CD14-positive monocyte (primary cell): ENCODE data around the gene RFK. TPM values are rescaled to one million over a fixed set of nuclear protein-coding genes. Genes with fewer than 3 reads are reported as not detected.

Source experiments
- DNase-seq, 3 donors: peaks; one replicate each; pipeline ENCODE4 v3.0.0-alpha.2; 2011 to 2022
- H2AFZ ChIP-seq: 2 replicates; pipeline ENCODE4 v1.6.0; 2012; ENCODE audit warnings: mild to moderate bottlenecking, low read depth, low read length, inconsistent platforms; ENCODE audit not compliant: insufficient read depth, poor library complexity, severe bottlenecking
- H3K27ac ChIP-seq, 2 donors: 1 replicate in 1 of 2; 2 replicates in 1 of 2; pipeline ENCODE4 v1.5.1; 2012 to 2013; ENCODE audit warnings: low read length in 2 of 2, control low read depth in 1 of 2, inconsistent platforms in 1 of 2, low read depth in 1 of 2, mild to moderate bottlenecking in 1 of 2
- H3K27me3 ChIP-seq, 2 donors: one replicate each; pipeline versions ENCODE4 v1.6.0 to v1.6.1; 2011 to 2013; ENCODE audit warnings: low read length in 2 of 2; ENCODE audit not compliant: control insufficient read depth in 2 of 2, insufficient read depth in 2 of 2
- H3K36me3 ChIP-seq, 2 donors: replicated peaks in 1 of 2; 1 replicate in 1 of 2; 2 replicates in 1 of 2; pipeline versions ENCODE4 v1.5.1 to v1.6.1; 2012 to 2013; ENCODE audit warnings: low read length in 2 of 2, control low read depth in 1 of 2, inconsistent platforms in 1 of 2, mild to moderate bottlenecking in 1 of 2; ENCODE audit not compliant: insufficient read depth in 2 of 2, control insufficient read depth in 1 of 2
- H3K4me1 ChIP-seq, 2 donors: 1 replicate in 1 of 2; 2 replicates in 1 of 2; pipeline versions ENCODE4 v1.5.1 to v1.6.1; 2012 to 2013; ENCODE audit warnings: low read length in 2 of 2, control low read depth in 1 of 2, inconsistent platforms in 1 of 2, mild to moderate bottlenecking in 1 of 2, moderate library complexity in 1 of 2; ENCODE audit not compliant: insufficient read depth in 2 of 2, control insufficient read depth in 1 of 2
- H3K4me2 ChIP-seq: replicated peaks from 2 replicates; pipeline ENCODE3; 2012; ENCODE audit warnings: low read length, moderate library complexity, mild to moderate bottlenecking; ENCODE audit not compliant: poor library complexity, severe bottlenecking; ENCODE audit errors: extremely low read depth
- H3K4me3 ChIP-seq, 3 experiments: fragments of 200-600 bp in 1 of 3; sonication (generic) in 1 of 3; replicated peaks in 1 of 3; 1 replicate in 2 of 3; 2 replicates in 1 of 3; pipeline ENCODE4 v1.5.1; 2011 to 2013; ENCODE audit warnings: low read length in 3 of 3, mild to moderate bottlenecking in 3 of 3, control low read depth in 2 of 3, low read depth in 2 of 3, inconsistent platforms in 1 of 3, moderate library complexity in 1 of 3
- H3K79me2 ChIP-seq: 2 replicates; pipeline ENCODE4 v1.6.0; 2012; ENCODE audit warnings: mild to moderate bottlenecking, control low read depth, inconsistent platforms, low read length, moderate library complexity; ENCODE audit not compliant: insufficient read depth
- H3K9ac ChIP-seq: 2 replicates; pipeline ENCODE4 v1.6.0; 2017; ENCODE audit warnings: low read length, mild to moderate bottlenecking; ENCODE audit not compliant: insufficient read depth, poor library complexity, severe bottlenecking
- H3K9me3 ChIP-seq, 2 donors: replicated peaks in 1 of 2; 1 replicate in 1 of 2; 2 replicates in 1 of 2; pipeline versions ENCODE4 v1.5.1 to v1.6.1; 2012 to 2013; ENCODE audit warnings: low read length in 2 of 2, control low read depth in 1 of 2; ENCODE audit not compliant: control insufficient read depth in 1 of 2, insufficient read depth in 1 of 2
- H4K20me1 ChIP-seq: 2 replicates; pipeline ENCODE4 v1.6.0; 2012; ENCODE audit warnings: mild to moderate bottlenecking, low read length, control low read depth, moderate library complexity; ENCODE audit not compliant: insufficient read depth
- H3K27ac Mint-ChIP-seq, 7 donors: one replicate each; pipeline ENCODE4 v1.8.0; 2020; ENCODE audit warnings: mild to moderate bottlenecking in 7 of 7, mixed read lengths in 7 of 7, moderate library complexity in 6 of 7, inconsistent platforms in 2 of 7
- H3K27me3 Mint-ChIP-seq, 3 donors: one replicate each; pipeline ENCODE4 v1.8.0; 2021 to 2022; ENCODE audit warnings: low read depth in 3 of 3, mild to moderate bottlenecking in 3 of 3, mixed read lengths in 3 of 3, moderate library complexity in 3 of 3, inconsistent platforms in 1 of 3
- H3K36me3 Mint-ChIP-seq, 2 donors: one replicate each; pipeline ENCODE4 v1.8.0; 2020; ENCODE audit warnings: mixed read lengths in 2 of 2, inconsistent platforms in 1 of 2, mild to moderate bottlenecking in 1 of 2
- H3K4me1 Mint-ChIP-seq: one replicate; pipeline ENCODE4 v1.8.0; 2020; ENCODE audit warnings: mild to moderate bottlenecking, mixed read lengths
- H3K4me3 Mint-ChIP-seq, 2 donors: one replicate each; pipeline ENCODE4 v1.8.0; 2020; ENCODE audit warnings: mild to moderate bottlenecking in 2 of 2, mixed read lengths in 2 of 2, moderate library complexity in 1 of 2
- H3K9me3 Mint-ChIP-seq, 7 donors: one replicate each; pipeline ENCODE4 v1.8.0; 2020 to 2022; ENCODE audit warnings: mixed read lengths in 7 of 7, mild to moderate bottlenecking in 6 of 7, moderate library complexity in 6 of 7, inconsistent platforms in 2 of 7
- WGBS: methylation state at CpG from one replicate; pipeline ENCODE4 v1.1.5; 2013; ENCODE audit warnings: missing lambda C conversion rate; ENCODE audit not compliant: insufficient coverage; 5-methylcytosine and 5-hydroxymethylcytosine counted together
- intact Hi-C, 2 donors: fragments of 100-400 bp; cut with micrococcal nuclease; formaldehyde crosslinking; loops; one replicate each; pipeline versions ENCODE4 v1.15.0 to v1.15.1; 2023
- polyA plus RNA-seq, 3 donors: library from polyadenylated mRNA; depleted of rRNA in 1 of 3; unstranded in 2 of 3; stranded (reverse) in 1 of 3; fragments of 300-500 nt in 2 of 3; fragments of >200 nt in 1 of 3; fragmentation: Illumina TruSeq in 2 of 3; gene quantifications; 1 replicate in 2 of 3; 2 replicates in 1 of 3; pipeline ENCODE4 v1.2.3, GENCODE V29; 2012 to 2021
- TF ChIP-seq, protein P1 (sequence below): fragments of 200-600 bp; IDR thresholded peaks from one replicate; pipeline ENCODE4 v1.8.0; 2022; ENCODE audit warnings: antibody characterized with exemption, mild to moderate bottlenecking

Gene RFK
- polyA plus RNA-seq, 3 donors: 5.9 to 46.6 (median 44.4) TPM

DNA sequence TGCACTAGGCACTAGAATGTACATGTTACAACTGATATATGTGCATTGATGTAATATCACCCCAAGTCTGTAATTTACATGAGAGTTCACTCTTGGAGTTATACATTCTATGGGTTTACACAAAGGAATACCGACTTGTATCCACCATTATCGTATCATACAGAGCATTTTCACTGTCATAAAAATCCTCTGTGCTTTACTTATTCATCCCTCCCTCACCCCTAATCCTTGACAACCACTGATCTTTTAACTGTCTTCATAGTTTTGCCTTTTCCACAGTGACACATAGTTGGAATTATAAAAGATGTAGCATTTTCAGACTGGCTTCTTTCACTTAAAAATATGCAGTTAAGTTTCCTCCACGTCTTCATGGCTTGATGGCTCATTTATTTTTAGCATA lies 11.1 kb upstream of the RFK start:
- Mint-ChIP-seq H3K4me1 (peaks cover 18% of the 10 kb centered on the region), H3K9me3 (no peaks in the 10 kb centered on the region), H3K27ac (no peak overlapping the region), H3K36me3 (no peaks in the 10 kb centered on the region), H3K27me3 (peaks cover 0 to 7% (median 0%) of the 10 kb centered on the region in 3 donors), H3K4me3 (no peak overlapping the region)
- H3K4me1 ChIP-seq: peaks cover 0 to 8% of the 10 kb centered on the region in 2 donors
- H3K27ac ChIP-seq: no peak overlapping the region
- no peaks in the 10 kb centered on the region for H3K36me3 ChIP-seq
- H3K4me3 ChIP-seq: no peak overlapping the region
- TF ChIP-seq, protein P1, sequence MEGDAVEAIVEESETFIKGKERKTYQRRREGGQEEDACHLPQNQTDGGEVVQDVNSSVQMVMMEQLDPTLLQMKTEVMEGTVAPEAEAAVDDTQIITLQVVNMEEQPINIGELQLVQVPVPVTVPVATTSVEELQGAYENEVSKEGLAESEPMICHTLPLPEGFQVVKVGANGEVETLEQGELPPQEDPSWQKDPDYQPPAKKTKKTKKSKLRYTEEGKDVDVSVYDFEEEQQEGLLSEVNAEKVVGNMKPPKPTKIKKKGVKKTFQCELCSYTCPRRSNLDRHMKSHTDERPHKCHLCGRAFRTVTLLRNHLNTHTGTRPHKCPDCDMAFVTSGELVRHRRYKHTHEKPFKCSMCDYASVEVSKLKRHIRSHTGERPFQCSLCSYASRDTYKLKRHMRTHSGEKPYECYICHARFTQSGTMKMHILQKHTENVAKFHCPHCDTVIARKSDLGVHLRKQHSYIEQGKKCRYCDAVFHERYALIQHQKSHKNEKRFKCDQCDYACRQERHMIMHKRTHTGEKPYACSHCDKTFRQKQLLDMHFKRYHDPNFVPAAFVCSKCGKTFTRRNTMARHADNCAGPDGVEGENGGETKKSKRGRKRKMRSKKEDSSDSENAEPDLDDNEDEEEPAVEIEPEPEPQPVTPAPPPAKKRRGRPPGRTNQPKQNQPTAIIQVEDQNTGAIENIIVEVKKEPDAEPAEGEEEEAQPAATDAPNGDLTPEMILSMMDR: no peak
- DNase-seq: no peak
- WGBS: no CpG with 5 or more reads among the region's 3 CpGs
- H3K9ac ChIP-seq: no peak overlapping the region
- H3K4me2 ChIP-seq: no peak overlapping the region
- no peak overlapping the region for H2AFZ ChIP-seq
- no peaks in the 10 kb centered on the region for H4K20me1 ChIP-seq
- H3K27me3 ChIP-seq: no peaks in the 10 kb centered on the region
- H3K9me3 ChIP-seq: no peaks in the 10 kb centered on the region
- intact Hi-C loops: loop anchor here in 1 of 2 donors (10.0 kb wide), 1 partner anchor 49 kb away; the partner anchor contains the start of gene GCNT1
- H3K79me2 ChIP-seq: no peaks in the 10 kb centered on the region

DNA sequence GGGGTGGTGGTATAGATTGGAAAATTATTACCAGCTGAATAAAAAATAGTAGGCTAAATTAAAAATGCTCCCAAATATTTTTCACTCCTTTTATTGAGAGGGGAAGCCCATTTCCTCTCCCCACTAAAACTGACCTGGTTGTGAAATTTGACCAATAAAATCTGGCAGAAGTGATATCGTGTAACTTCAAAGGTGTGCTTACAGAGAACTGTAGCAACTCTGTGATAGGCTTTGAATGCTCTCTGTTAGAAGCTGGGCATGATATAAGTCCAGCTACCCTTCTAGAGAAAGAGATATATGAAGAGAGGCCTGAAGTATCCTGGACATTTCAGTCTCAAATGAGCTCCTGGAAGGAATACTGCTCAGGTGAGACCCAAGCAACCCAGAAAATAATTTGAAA lies 10.2 kb upstream of the RFK start:
- H2AFZ ChIP-seq: no peak overlapping the region
- no peaks in the 10 kb centered on the region for H3K36me3 ChIP-seq
- H3K9me3 ChIP-seq: no peaks in the 10 kb centered on the region
- DNase-seq: no peak
- no CpG with 5 or more reads among the region's 1 CpG for WGBS
- peaks cover 3 to 8% of the 10 kb centered on the region in 2 donors for H3K4me1 ChIP-seq
- H3K36me3 Mint-ChIP-seq: no peaks in the 10 kb centered on the region
- peaks cover 0 to 7% (median 0%) of the 10 kb centered on the region in 3 donors for H3K27me3 Mint-ChIP-seq
- TF ChIP-seq, protein P1: no peak
- no peak overlapping the region for H3K4me2 ChIP-seq
- no peak overlapping the region for H3K4me3 ChIP-seq
- no peak overlapping the region for H3K9ac ChIP-seq
- no peaks in the 10 kb centered on the region for H3K79me2 ChIP-seq
- H3K27ac ChIP-seq: no peak overlapping the region
- H3K4me1 Mint-ChIP-seq: peaks cover 24% of the 10 kb centered on the region
- H3K9me3 Mint-ChIP-seq: no peaks in the 10 kb centered on the region
- H4K20me1 ChIP-seq: no peaks in the 10 kb centered on the region
- H3K27ac Mint-ChIP-seq: no peak overlapping the region
- H3K4me3 Mint-ChIP-seq: no peak overlapping the region
- intact Hi-C loops: loop anchor here in 1 of 2 donors (10.0 kb wide), 1 partner anchor 50 kb away; the partner anchor contains the start of gene GCNT1
- H3K27me3 ChIP-seq: no peaks in the 10 kb centered on the region
